COLO668 (cell line): Measurements from ENCODE around the gene YAP1.
"Not testable (repeated sequence)": the region's sequence is repeated elsewhere in the genome, so short reads cannot be mapped to it uniquely, and the experiment has no call there.

Source experiments
- DNase-seq: peaks from one replicate; lab custom pipeline; 2025; ENCODE audit not compliant: unreplicated experiment; lab: John Stamatoyannopoulos, UW

YAP1 gene

DNA sequence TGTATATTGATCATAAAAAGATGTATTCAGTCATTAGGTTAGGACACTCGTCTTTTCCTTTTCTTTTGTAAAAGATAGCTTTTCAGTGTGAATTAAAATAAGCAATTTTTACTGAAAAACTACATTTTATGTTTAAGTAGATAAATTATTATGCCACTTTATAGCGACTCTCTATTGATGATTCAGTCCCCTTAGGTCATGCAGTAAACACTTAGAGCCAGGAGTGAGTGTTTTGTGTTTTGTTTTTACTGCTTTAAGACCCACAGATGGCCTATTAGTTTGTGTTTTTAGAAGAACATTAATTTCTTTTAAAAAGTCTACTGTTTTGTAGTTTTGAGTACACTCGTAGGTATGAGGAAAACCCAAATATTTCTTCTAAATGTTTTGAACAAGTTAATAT lies 86.6 kb downstream of the YAP1 start:
- no peak for DNase-seq

DNA sequence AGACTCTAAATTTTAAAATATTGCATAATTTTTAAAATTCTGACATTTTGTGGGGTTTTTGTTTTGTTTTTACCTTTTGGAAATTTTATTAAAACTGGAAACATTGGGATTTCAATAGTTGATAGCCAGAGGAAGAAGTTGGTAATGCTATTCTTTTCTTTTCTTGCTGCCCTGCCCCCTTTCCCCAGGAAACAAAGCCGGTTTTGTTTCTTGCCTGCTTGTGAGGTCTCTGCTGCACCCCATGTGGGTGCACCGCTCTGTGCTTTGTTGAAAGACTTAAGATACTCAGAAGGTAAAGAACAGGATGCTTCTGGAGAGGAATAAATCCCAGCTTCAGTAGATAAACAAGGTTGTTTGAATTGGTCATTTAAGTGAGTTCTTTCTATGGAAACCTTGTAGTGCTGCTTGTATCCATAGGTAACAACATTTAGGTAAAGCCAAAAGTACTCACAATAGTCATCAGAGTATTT lies 87.5 kb downstream of the YAP1 start:
- no peak for DNase-seq

DNA sequence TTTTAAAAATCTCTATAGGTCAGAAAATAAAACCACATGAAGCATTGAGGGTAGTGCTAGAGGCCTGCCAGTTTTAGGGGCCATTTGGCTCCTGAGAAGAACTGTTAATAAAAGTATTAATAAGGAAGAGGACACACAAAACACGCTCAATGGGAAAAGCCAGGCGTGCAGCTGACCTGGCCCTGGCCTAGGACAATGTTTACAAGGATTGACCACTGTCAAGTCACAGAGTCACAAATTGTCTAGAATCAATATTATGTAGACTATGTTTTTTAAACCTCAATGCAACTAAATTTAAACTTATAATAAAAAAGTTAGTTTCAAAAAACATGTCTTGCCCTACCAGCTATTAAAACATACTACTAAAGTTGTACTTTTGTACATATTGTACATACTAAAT lies 89.4 kb downstream of the YAP1 start:
- no peak for DNase-seq

DNA sequence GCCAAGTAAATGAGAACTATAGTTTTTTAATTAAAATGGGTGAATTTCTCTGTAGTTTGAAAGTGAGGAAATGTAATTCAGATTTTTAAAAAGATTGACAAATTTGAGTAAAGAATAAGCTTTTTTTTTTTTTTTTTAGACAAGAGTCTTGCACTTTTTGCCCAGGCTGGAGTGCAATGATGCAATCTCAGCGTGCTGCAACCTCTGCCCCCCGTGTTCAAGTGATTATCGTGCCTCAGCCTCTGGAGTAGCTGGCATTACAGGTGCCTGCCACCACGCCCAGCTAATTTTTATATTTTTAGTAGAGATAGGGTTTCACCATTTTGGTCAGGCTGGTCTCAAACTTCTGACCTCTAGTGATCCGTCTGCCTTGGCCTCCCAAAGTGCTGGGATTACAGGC lies 90.1 kb downstream of the YAP1 start:
- not testable (repeated sequence) for DNase-seq

DNA sequence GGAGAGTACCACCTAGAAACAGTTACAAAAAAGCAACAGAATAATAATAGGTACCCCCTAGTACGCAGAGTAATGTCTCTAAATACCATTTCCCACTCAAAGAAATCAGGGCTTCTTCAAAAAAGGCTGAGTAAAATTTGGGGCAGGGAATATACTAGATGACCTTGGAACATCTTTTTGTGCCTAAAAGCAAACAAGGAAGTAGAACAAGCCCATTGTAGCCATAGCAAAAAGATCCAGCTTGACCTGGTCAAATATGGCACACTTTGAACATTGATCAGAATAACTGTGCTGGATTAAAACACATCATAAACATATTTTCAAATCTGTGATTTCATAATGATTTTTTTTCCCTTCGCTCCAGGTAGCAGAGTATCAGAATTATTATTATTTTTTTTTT lies 91.5 kb downstream of the YAP1 start:
- no peak for DNase-seq

DNA sequence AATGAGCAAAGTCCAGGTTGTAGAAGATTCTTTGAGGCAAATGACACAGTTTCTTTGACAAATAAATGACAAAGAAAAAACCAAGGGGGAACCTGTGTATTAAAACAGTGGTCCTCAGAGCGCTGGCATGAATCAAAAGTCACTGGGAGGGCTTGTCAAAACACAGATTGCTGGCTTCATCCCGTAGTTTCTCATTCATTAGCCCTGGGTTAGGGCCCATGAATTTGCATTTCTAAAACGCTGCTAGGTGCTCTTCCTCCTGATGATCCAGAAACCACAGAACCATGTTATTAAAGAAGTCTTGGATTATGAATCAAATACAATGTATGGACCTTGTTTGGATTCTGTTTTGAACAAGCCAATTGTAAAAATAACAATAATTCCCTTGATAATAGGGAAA lies 92.7 kb downstream of the YAP1 start:
- no peak for DNase-seq

DNA sequence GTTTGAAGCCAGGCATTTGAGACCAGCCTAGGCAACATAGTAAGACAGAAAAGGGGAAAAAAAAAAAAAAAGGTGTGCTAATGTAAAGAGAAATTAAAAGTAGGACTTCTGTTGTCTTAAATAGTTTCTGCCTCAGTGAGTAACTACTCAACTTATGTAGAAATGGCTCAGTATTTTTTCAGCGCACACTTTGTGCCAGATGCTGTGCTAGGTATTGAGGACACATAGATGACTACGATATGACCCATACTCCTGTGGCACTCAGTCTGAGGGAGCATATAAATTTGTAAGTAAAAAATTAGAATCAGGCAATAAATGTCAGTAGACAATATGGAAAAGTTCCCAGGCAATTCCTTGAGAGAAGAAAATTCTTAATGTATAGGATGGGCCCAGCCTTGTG lies 93.9 kb downstream of the YAP1 start:
- no peak for DNase-seq

DNA sequence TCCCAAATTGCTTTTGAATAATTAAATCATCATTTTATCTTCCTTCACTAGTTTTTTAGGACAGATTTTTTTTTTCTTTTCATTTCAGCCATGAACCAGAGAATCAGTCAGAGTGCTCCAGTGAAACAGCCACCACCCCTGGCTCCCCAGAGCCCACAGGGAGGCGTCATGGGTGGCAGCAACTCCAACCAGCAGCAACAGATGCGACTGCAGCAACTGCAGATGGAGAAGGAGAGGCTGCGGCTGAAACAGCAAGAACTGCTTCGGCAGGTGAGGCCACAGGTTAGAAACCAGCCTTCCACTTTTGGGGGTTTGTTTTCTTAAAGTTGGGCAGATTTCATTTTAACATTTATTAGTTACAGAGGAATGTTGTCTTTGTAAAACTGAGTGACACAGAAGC lies 95.6 kb downstream of the YAP1 start:
- DNase-seq, result no peak

DNA sequence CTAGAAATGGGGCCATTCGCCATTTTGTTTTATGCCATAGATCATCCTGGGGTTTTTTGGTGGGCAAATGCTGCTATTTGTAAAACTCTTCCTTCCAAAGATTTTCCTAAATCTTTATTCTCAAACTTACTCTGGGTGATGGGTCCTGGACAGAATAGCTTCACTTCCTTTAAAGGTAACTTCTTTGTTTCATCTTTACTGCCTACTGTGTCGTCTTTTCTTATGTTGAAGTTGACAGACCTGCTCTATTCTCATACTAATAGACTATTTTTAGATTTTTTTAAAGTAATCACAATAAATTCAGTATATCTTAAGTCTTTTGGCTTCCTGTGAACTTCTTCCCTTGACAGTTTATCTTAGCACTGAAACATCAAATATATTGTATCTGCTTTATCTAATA lies 98.6 kb downstream of the YAP1 start:
- DNase-seq, result no peak

DNA sequence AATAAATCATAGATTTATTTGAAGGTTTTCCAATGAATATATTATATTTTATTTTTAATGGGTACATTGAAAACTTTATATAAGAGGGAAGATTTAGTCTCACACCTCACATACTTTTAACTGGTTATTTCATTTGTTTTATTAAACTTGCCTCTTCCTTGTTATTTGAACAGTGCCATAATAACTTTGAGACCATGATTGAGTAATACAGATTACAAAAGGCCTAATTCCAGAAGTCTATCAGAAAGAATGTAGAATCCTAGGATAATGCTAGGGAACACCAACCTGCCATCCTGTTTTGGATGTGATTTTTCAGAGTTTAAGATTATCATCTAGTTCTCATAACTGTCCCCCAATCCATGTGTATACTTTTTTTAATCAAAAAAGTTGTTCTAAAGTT lies 104.4 kb downstream of the YAP1 start:
- no peak for DNase-seq

DNA sequence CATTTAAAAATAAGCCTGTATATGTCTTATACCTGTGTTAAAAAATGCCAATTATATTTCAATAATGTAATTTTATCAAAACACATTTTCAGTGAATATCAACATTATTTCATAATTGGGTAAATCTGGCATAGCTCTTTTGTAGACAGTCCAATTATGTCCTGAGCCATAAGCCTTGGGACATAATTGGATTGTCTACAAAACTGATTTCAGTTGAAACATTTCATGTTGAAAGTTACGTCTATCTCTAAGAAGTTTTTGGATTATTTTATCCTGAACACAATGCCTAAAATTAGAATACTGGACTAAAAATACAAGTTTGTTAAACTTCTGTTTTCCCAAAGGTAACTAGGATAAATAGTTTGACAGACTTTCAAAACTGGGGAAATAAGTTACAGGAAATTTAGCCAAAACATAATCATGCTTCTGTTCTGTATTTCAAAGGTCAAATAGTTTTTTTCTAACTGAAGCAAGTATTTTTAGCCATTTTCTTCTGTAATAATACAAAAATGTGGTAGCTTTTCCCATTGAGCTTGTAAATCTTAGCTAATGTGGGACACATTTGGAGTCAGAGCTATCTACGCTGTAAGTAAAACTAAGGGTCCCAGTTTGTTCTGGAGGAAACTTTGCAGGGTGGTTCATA lies 106.3 kb downstream of the YAP1 start:
- no peak for DNase-seq

DNA sequence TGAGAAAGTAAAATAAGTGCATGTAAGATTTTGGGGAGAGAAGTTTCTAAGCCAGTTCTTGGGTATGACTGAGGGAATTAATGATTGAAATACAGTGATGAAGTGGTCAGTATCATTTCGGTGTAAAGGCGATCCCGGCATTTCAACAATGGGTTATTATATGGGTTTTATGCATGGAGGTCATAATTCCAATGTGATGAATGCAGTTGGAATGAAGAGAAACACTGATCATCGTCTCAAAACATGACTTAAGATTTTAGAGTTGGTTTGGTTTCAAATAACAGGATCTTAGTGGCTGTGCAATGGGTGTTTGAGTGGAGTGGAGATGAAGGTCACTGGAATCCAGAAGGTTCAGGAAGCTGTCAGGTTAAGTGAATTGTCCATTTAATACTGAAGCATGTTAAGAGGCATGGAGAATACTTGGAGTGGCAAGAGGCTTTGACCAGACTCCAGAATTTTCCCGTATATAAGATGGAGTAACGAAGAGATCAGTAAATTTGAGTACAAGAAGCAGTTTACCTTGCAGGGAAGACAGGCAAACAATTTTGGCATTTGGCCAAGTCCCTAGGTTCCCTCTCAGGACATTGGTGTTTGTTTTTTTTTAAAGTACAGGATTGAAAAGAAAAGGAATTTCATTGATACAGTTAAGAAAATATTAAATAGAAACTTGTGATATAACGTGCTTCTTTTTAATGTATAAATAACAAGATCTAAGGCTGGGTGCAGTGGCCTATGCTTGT lies 110.7 kb downstream of the YAP1 start:
- DNase-seq, result no peak

DNA sequence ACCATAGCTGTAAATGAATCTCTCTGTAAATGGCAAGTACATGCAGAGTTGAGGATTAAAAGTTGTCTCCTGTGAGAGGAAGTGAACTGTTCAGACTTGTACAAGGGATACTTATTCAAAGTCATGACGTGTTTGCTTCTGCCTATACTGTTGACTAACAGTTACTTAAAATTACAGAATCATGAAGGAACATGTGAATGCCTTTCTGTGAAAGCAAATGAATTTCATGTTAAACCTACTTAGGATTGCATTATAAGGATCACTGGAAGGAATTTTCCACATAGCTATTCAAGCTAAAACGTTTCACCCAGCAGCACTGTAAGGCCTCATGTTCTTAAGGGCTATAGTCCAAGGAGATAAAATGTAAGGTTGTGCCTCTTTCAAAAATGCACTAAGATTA lies 113.6 kb downstream of the YAP1 start:
- no peak for DNase-seq

DNA sequence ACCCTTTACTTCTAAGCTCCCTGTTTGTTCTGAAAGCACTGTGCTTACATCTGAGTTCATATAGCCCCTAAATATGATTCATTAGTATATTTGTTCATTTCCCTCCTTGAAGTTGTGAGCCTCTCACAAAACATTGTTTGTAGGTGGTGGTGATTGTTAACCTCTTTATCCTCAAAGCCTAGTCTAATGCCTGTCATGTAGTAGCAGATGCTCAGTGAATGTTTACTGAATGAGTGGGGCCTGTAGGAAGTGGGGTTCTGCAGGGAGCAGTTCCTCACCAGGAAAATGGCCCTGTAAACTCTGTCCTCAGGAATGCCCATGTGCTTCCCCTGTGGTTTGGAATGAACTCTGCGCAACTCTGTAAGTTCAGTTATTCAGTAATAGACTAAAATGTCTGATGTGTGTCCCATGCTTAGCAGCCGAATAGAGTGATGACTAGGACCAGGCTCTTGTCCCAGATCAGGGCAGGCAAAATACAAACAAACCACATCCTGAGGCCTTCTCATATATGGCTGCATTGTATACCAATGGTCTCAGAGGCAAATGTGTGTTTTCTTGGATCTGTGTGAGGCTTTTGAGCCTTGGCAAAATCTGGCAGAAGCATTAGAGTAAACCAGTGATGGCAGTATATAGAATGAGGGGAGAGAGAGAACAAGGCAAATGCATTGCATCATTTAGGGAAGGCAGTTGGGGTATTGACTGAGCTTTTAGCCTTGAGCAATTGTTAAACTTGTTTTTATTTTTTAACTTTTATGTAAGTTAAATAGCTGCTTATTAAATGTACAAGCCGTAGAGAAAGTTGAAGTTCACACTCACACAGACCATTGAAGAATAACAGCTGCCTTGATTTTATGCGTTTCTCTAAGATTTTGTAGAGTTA lies 115.7 kb downstream of the YAP1 start:
- DNase-seq, result no peak

DNA sequence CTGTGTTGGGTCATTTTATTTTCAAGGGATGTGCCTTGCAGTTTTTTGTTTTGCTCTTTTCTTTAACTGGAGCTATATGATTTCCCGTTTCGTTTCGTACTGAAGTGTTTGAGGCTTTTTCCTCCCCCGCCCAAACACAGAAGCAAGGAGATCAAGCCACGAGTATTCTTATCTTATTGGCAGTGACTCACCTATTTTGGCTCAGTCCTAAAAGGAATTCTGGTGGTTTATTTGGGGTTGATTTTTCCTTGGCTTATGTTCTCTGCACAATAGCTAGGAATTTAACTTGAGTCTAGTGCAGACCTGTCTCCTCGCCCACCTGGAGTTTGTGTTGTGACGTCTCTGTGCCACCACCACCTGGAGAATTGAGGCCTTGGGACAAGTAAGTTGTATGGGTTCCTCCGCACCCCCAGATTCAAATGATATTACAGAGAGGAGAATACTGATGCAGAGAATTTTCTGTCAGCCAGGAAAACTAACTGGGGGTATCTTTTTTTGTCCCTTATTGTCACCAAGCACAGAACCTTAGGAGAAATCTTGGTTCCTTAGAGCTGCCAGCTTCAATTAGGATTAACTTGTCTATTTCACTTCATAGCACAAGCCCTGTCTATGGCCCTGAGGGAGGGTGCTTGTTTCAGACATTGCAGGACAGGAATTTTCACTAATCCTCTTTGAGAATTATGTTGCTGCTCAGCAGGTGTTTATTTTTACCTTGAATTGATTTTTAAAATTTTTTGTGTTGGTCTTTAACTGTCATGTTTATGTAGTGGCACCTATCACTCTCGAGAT lies 116.6 kb downstream of the YAP1 start:
- DNase-seq, result no peak

DNA sequence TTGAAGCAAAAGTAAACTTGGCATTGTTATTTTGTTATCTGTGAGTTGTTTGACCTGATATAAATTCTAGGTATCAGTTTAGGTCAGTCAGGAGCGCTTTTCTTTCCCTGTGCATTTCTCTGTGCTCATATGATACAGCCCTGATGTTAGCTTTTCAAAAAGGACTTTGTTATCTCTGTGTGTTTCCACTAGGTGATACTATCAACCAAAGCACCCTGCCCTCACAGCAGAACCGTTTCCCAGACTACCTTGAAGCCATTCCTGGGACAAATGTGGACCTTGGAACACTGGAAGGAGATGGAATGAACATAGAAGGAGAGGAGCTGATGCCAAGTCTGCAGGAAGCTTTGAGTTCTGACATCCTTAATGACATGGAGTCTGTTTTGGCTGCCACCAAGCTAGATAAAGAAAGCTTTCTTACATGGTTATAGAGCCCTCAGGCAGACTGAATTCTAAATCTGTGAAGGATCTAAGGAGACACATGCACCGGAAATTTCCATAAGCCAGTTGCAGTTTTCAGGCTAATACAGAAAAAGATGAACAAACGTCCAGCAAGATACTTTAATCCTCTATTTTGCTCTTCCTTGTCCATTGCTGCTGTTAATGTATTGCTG lies 119.4 kb downstream of the YAP1 start:
- no peak for DNase-seq

DNA sequence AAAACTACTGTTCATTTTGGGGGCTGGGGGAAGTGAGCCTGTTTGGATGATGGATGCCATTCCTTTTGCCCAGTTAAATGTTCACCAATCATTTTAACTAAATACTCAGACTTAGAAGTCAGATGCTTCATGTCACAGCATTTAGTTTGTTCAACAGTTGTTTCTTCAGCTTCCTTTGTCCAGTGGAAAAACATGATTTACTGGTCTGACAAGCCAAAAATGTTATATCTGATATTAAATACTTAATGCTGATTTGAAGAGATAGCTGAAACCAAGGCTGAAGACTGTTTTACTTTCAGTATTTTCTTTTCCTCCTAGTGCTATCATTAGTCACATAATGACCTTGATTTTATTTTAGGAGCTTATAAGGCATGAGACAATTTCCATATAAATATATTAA lies 119.9 kb downstream of the YAP1 start:
- DNase-seq, result no peak

DNA sequence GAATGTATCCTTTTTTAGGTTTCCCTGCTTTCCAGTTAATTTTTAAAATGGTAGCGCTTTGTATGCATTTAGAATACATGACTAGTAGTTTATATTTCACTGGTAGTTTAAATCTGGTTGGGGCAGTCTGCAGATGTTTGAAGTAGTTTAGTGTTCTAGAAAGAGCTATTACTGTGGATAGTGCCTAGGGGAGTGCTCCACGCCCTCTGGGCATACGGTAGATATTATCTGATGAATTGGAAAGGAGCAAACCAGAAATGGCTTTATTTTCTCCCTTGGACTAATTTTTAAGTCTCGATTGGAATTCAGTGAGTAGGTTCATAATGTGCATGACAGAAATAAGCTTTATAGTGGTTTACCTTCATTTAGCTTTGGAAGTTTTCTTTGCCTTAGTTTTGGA lies 120.7 kb downstream of the YAP1 start:
- DNase-seq, result no peak

DNA sequence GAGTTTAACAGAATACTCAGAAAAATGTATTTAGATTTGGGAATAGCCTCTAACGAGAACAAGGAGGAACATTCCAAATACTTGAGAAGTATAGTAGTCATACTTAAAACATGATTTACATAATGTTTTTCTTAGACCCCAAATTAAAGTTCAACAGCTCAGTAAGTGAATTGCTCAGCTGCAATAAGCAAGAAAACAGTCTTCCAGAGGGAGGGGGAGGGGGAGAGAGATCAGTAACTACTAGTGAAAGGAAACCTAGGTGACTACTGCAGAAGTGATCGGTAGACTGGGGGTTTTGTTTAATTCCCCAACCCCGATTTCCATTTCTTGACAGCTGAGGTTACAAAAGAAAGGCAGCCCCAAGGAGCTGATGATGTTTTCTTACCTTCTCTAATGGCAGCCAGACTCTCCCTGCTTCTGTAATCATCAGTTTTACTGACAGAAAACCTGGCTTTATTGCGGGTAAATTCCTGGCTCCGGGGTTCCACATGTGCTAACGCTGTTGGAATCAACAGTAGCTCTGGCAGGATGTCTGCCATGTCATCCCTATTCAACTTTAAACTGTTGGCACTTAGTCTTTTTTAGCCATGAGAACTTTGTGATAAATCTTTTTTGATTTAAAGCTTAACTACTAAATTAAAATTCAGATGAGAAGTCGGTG lies 124.7 kb downstream of the YAP1 start:
- no peak for DNase-seq

DNA sequence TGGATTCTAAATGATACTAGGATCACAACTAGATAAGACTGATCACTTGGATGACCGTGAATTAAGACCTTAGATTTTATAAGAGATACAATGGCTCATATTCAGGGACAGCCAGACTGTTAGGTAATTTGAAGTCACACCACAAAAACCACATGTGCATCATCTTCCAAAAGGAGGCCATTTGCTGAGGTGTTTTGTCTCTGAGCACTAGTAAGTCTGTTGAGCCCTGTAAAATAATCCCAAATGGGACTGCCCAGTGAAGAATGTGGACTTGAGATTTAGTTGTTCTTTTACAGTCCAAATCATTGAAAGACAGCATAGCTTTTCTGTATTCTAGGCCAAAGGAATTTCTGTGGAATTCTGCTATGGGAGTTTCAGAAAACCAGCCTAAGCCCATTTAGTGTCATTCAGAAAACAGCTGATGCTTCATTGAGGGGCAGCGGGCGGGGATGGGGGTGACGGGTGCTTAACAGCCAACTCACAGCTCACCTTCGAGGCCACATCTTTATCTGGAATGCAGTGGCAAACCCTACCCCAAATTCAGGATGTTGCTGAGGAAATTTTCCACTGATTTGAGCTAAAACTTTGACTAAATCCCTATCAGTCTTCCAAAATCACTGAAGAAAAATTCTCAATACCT lies 127.0 kb downstream of the YAP1 start:
- DNase-seq, result no peak
